NCI-H2107 treated with DMSO at 0.1 percent for 48 hours (cell line): Measurements from ENCODE around the gene KCNJ4.

ENCODE experiments used
- DNase-seq: peaks from one replicate; lab custom pipeline; 2025; ENCODE audit not compliant: unreplicated experiment; lab: John Stamatoyannopoulos, UW

The KCNJ4 gene

GRCh38 chr22:38455076-38455529, at the start of gene KCNJ4:
Gene KCNJ4 (minus strand): TSS chr22:38455199. CDS start chr22:38428132, 27,067 bp downstream.
- no peak for DNase-seq

GRCh38 chr22:38503021-38503420, 48.0 kb upstream of the KCNJ4 start:
- no peak for DNase-seq

- no peak for DNase-seq
Measured at GRCh38 chr22:38501797-38502672, 47.0 kb upstream of the KCNJ4 start.

- DNase-seq, result no peak
Measured at GRCh38 chr22:38497869-38498268, 42.9 kb upstream of the KCNJ4 start.

- DNase-seq, result no peak
Measured at GRCh38 chr22:38494939-38495338, 39.9 kb upstream of the KCNJ4 start.

- no peak for DNase-seq
Measured at GRCh38 chr22:38494498-38494897, 39.5 kb upstream of the KCNJ4 start.

GRCh38 chr22:38491707-38492348, 36.8 kb upstream of the KCNJ4 start:
- DNase-seq, result no peak

GRCh38 chr22:38490915-38491314, 35.9 kb upstream of the KCNJ4 start:
- DNase-seq, result no peak

- DNase-seq, result no peak
Measured at GRCh38 chr22:38490475-38490874, 35.5 kb upstream of the KCNJ4 start.

GRCh38 chr22:38489561-38490145, 34.7 kb upstream of the KCNJ4 start:
- DNase-seq, result no peak

GRCh38 chr22:38489142-38489541, 34.1 kb upstream of the KCNJ4 start:
- no peak for DNase-seq

- DNase-seq, result no peak
Measured at GRCh38 chr22:38487946-38488345, 32.9 kb upstream of the KCNJ4 start.

GRCh38 chr22:38485783-38486182, 30.8 kb upstream of the KCNJ4 start:
- DNase-seq, result no peak

- DNase-seq, result no peak
Measured at GRCh38 chr22:38484244-38484643, 29.2 kb upstream of the KCNJ4 start.

GRCh38 chr22:38482662-38483308, 27.8 kb upstream of the KCNJ4 start:
- DNase-seq, result no peak

GRCh38 chr22:38481871-38482332, 26.9 kb upstream of the KCNJ4 start:
- no peak for DNase-seq

- no peak for DNase-seq
Measured at GRCh38 chr22:38481162-38481870, 26.3 kb upstream of the KCNJ4 start.

- no peak for DNase-seq
Measured at GRCh38 chr22:38479096-38479837, 24.3 kb upstream of the KCNJ4 start.

- no peak for DNase-seq
Measured at GRCh38 chr22:38477585-38477984, 22.6 kb upstream of the KCNJ4 start.

- DNase-seq, result no peak
Measured at GRCh38 chr22:38474003-38474607, 19.1 kb upstream of the KCNJ4 start.
